Astrocyte (in vitro differentiated cells and primary cell): ENCODE data around the gene NFIA. TPM values are rescaled to one million over a fixed set of nuclear protein-coding genes. Genes with fewer than 3 reads are reported as not detected.

Experiments used
- DNase-seq: peaks from one replicate; pipeline ENCODE4 v3.0.0-alpha.2; 2010; ENCODE audit warnings: low read depth
- FAIRE-seq: peaks from 2 replicates; lab custom pipeline; 2011; peaks lifted over from hg19 to GRCh38; lab: Jason Lieb, UNC
- H2AFZ ChIP-seq: 2 replicates; pipeline ENCODE4 v1.6.0; 2012; ENCODE audit warnings: low read depth, low read length, inconsistent platforms
- H3K27ac ChIP-seq: 2 replicates; pipeline ENCODE4 v1.5.1; 2011; ENCODE audit warnings: low read depth, low read length, inconsistent platforms
- H3K27me3 ChIP-seq: 2 replicates; pipeline ENCODE4 v1.6.0; 2011; ENCODE audit warnings: low read length, inconsistent platforms; ENCODE audit not compliant: insufficient read depth
- H3K36me3 ChIP-seq: 2 replicates; pipeline ENCODE4 v1.5.1; 2011; ENCODE audit warnings: low read length, inconsistent platforms; ENCODE audit not compliant: insufficient read depth
- H3K4me1 ChIP-seq: 2 replicates; pipeline ENCODE4 v1.5.1; 2011; ENCODE audit warnings: low read length, inconsistent platforms; ENCODE audit not compliant: insufficient read depth
- H3K4me2 ChIP-seq: 2 replicates; pipeline ENCODE4 v1.6.0; 2012; ENCODE audit warnings: low read length, inconsistent platforms
- H3K4me3 ChIP-seq: 2 replicates; pipeline ENCODE4 v1.5.1; 2011; ENCODE audit warnings: low read depth, mild to moderate bottlenecking, low read length, inconsistent platforms; ENCODE audit not compliant: insufficient read depth
- H3K79me2 ChIP-seq: 2 replicates; pipeline ENCODE4 v1.6.0; 2012; ENCODE audit warnings: mild to moderate bottlenecking, low read length, inconsistent platforms; ENCODE audit not compliant: insufficient read depth
- H3K9ac ChIP-seq: 2 replicates; pipeline ENCODE4 v1.6.0; 2012; ENCODE audit warnings: mild to moderate bottlenecking, low read length, inconsistent platforms
- H3K9me3 ChIP-seq: 2 replicates; pipeline ENCODE4 v1.5.1; 2012; ENCODE audit warnings: low read depth, mild to moderate bottlenecking, low read length, inconsistent platforms; ENCODE audit not compliant: insufficient read depth
- H4K20me1 ChIP-seq: 2 replicates; pipeline ENCODE4 v1.6.0; 2012; ENCODE audit warnings: low read length, inconsistent platforms; ENCODE audit not compliant: insufficient read depth
- H3K27ac Mint-ChIP-seq: one replicate; pipeline ENCODE4 v1.8.0; 2021; ENCODE audit warnings: mild to moderate bottlenecking, mixed read lengths; ENCODE audit not compliant: unreplicated experiment
- H3K27me3 Mint-ChIP-seq: one replicate; pipeline ENCODE4 v1.8.0; 2021; ENCODE audit warnings: low read depth, mixed read lengths; ENCODE audit not compliant: unreplicated experiment
- H3K36me3 Mint-ChIP-seq: one replicate; pipeline ENCODE4 v1.8.0; 2021; ENCODE audit warnings: low read depth, mixed read lengths; ENCODE audit not compliant: unreplicated experiment
- H3K4me1 Mint-ChIP-seq: one replicate; pipeline ENCODE4 v1.8.0; 2021; ENCODE audit warnings: low read depth, mixed read lengths; ENCODE audit not compliant: unreplicated experiment
- H3K4me3 Mint-ChIP-seq: one replicate; pipeline ENCODE4 v1.8.0; 2021; ENCODE audit warnings: mild to moderate bottlenecking, moderate library complexity, mixed read lengths; ENCODE audit not compliant: unreplicated experiment
- H3K9me3 Mint-ChIP-seq: one replicate; pipeline ENCODE4 v1.8.0; 2021; ENCODE audit warnings: mild to moderate bottlenecking, mixed read lengths; ENCODE audit not compliant: unreplicated experiment
- EZH2 ChIP-seq: IDR thresholded peaks from 2 replicates; pipeline ENCODE4 v1.6.1; 2012; ENCODE audit warnings: mild to moderate bottlenecking, low read length, inconsistent platforms; ENCODE audit not compliant: insufficient read depth
- total RNA-seq: library from RNA; stranded (reverse); gene quantifications from 2 replicates; pipeline ENCODE4 v1.2.1, GENCODE V29; 2021
- TF ChIP-seq, protein P1 (sequence below): IDR thresholded peaks from 2 replicates; pipeline ENCODE4 v1.5.1; 2011; ENCODE audit warnings: low read depth, mild to moderate bottlenecking, inconsistent platforms, low read length, moderate library complexity; ENCODE audit not compliant: insufficient read depth

NFIA gene
- total RNA-seq, 1 donor from 2014 or later: 4.6 TPM

DNA sequence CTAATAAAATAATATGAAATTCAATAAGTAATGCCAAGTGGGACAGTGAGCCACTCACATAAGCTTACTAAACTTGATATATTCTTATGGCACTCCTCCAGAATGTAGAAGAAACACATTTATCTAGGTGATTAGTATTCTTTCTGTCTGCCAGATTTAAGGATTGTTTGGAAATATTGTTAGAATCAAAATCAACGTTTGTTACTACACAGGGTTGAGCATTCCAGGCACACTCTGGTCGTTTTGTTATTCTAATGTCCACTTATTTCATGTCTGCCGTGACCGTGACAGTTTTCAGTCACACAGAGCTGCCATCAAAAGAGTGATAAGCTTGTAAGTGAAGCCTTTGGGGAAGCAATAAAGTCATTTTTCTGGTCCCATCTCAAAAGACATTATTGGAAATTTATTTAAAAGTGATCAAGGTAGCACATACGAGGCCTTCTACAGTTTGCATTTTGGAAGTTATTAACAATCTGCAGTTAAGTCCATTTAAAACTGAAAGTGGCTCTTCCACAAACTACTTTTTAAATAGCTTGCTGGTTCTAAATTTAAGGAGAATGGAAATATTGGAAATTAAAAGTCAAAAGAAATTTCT, 38.0 kb downstream of the NFIA start:
- H3K9ac ChIP-seq: no peak overlapping the region
- no peak overlapping the region for H3K4me3 ChIP-seq
- H3K4me1 ChIP-seq: no peaks in the 10 kb centered on the region
- no peaks in the 10 kb centered on the region for H3K9me3 Mint-ChIP-seq
- no peak overlapping the region for H3K27ac ChIP-seq
- no peak overlapping the region for H2AFZ ChIP-seq
- DNase-seq (no peak), FAIRE-seq (no peak)
- H3K36me3 Mint-ChIP-seq: peaks cover 1% of the 10 kb centered on the region
- no peak for TF ChIP-seq EZH2
- TF ChIP-seq, protein P1, sequence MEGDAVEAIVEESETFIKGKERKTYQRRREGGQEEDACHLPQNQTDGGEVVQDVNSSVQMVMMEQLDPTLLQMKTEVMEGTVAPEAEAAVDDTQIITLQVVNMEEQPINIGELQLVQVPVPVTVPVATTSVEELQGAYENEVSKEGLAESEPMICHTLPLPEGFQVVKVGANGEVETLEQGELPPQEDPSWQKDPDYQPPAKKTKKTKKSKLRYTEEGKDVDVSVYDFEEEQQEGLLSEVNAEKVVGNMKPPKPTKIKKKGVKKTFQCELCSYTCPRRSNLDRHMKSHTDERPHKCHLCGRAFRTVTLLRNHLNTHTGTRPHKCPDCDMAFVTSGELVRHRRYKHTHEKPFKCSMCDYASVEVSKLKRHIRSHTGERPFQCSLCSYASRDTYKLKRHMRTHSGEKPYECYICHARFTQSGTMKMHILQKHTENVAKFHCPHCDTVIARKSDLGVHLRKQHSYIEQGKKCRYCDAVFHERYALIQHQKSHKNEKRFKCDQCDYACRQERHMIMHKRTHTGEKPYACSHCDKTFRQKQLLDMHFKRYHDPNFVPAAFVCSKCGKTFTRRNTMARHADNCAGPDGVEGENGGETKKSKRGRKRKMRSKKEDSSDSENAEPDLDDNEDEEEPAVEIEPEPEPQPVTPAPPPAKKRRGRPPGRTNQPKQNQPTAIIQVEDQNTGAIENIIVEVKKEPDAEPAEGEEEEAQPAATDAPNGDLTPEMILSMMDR: no peak
- no peak overlapping the region for H3K4me3 Mint-ChIP-seq
- H3K79me2 ChIP-seq: no peaks in the 10 kb centered on the region
- peak overlapping the region; percentile 49 for H3K4me2 ChIP-seq
- no peaks in the 10 kb centered on the region for H3K9me3 ChIP-seq
- H3K4me1 Mint-ChIP-seq: peaks cover 14% of the 10 kb centered on the region
- no peak overlapping the region for H3K27ac Mint-ChIP-seq
- H3K27me3 Mint-ChIP-seq: peaks cover 9% of the 10 kb centered on the region
- H3K27me3 ChIP-seq: no peaks in the 10 kb centered on the region
- no peaks in the 10 kb centered on the region for H3K36me3 ChIP-seq
- no peaks in the 10 kb centered on the region for H4K20me1 ChIP-seq

DNA sequence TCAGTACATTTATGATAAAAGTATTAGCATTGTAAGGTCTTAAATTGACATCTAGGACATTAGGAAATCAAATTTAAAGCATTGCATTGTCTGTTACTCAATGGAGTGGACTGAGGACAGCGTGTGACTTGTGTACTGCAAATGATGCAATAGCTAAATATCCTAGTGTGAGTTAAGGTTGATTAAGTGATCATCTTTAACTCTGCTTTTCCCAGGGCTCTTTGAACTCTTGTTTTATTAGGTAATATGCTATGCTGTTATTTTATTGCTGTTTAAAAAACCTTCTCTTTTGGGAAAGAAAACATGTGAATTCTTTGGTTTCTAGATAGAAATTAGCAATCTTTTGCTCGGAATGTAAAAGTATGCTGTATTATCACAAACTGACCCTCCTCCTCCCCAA, 38.6 kb downstream of the NFIA start:
- no peaks in the 10 kb centered on the region for H3K36me3 ChIP-seq
- no peak overlapping the region for H3K4me3 ChIP-seq
- no peak for FAIRE-seq
- H3K4me1 ChIP-seq: no peaks in the 10 kb centered on the region
- H3K9me3 ChIP-seq: no peaks in the 10 kb centered on the region
- no peaks in the 10 kb centered on the region for H4K20me1 ChIP-seq
- no peak overlapping the region for H3K9ac ChIP-seq
- no peak overlapping the region for H3K4me3 Mint-ChIP-seq
- H3K27me3 ChIP-seq: no peaks in the 10 kb centered on the region
- H3K9me3 Mint-ChIP-seq: no peaks in the 10 kb centered on the region
- H3K27me3 Mint-ChIP-seq: peaks cover 5% of the 10 kb centered on the region
- no peaks in the 10 kb centered on the region for H3K79me2 ChIP-seq
- H3K36me3 Mint-ChIP-seq: peaks cover 1% of the 10 kb centered on the region
- peaks cover 14% of the 10 kb centered on the region for H3K4me1 Mint-ChIP-seq
- no peak overlapping the region for H2AFZ ChIP-seq
- peak overlapping the region; percentile 27 for H3K27ac Mint-ChIP-seq
- H3K4me2 ChIP-seq: peak overlapping the region; percentile 49
- H3K27ac ChIP-seq: no peak overlapping the region
- TF ChIP-seq, protein P1: no peak
- no peak for TF ChIP-seq EZH2
- DNase-seq: no peak

DNA sequence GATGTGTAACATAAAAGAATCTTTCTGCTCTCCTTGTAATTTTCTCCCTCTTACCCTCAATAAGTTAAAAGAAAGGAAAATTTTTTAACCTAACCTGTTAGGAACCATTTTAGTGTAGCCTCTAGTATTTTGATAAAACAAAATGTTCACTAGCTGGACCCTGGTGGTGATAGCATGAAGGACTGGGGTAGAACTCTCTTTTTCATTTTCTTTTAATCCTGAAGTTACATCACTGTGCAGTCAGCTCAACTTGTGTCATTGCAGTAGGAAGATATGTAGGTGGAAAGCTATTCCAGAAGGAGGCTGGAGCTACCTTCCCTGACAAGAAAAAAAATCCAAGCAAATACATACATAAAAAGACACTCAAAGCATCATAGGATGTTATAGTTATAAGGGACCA, 39.3 kb downstream of the NFIA start:
- Histone ChIP-seq H3K27ac (no peak overlapping the region), H3K9me3 (no peaks in the 10 kb centered on the region), H3K4me3 (no peak overlapping the region), H3K4me1 (no peaks in the 10 kb centered on the region), H3K79me2 (no peaks in the 10 kb centered on the region), H2AFZ (no peak overlapping the region), H4K20me1 (no peaks in the 10 kb centered on the region), H3K4me2 (no peak overlapping the region), H3K9ac (no peak overlapping the region), H3K27me3 (no peaks in the 10 kb centered on the region), H3K36me3 (no peaks in the 10 kb centered on the region)
- TF ChIP-seq, protein P1: no peak
- TF ChIP-seq EZH2: no peak
- no peak overlapping the region for H3K4me3 Mint-ChIP-seq
- no peaks in the 10 kb centered on the region for H3K9me3 Mint-ChIP-seq
- FAIRE-seq (no peak), DNase-seq (no peak)
- no peak overlapping the region for H3K27ac Mint-ChIP-seq
- peaks cover 5% of the 10 kb centered on the region for H3K27me3 Mint-ChIP-seq
- peaks cover 1% of the 10 kb centered on the region for H3K36me3 Mint-ChIP-seq
- peaks cover 14% of the 10 kb centered on the region for H3K4me1 Mint-ChIP-seq
